Loucy (cell line): Measurements from ENCODE around the gene NDUFV1.
"Not testable (repeated sequence)": the region's sequence is repeated elsewhere in the genome, so short reads cannot be mapped to it uniquely, and the experiment has no call there.

Experiments used
- EZH2phosphoT487 ChIP-seq: fragments of 200-600 bp; IDR thresholded peaks from 2 replicates; pipeline ENCODE4 v1.6.1; 2018; ENCODE audit warnings: antibody characterized with exemption, mild to moderate bottlenecking, moderate library complexity, borderline replicate concordance
- TF ChIP-seq, protein P1 (sequence below): fragments of 200-600 bp; sonication (generic); conservative IDR thresholded peaks from 2 replicates; pipeline ENCODE4 v1.5.1; 2014; ENCODE audit warnings: mild to moderate bottlenecking, antibody characterized with exemption, low read length

DNA sequence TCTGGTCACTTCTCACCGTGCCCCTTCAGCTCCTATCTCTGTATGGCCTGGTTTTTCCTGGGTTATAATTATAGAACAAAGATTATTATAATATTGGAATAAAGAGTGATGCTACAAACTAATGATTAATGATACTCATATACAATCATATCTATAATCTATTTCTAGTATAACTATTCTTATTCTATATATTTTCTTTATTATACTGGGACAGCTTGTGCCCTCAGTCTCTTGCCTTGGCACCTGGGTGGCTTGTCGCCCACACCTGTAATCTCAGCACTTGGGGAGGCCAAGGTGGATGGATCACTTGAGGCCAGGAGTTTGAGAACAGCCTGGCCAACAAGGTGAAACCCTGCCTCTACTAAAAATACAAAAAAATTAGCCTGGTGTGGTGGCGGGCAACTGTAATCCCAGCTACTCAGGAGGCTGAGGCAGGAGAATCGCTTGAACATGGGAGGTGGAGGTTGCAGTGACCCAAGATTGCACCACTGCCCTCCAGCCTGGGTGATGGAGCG is 53.0 kb downstream of the NDUFV1 start:
- TF ChIP-seq, protein P1, sequence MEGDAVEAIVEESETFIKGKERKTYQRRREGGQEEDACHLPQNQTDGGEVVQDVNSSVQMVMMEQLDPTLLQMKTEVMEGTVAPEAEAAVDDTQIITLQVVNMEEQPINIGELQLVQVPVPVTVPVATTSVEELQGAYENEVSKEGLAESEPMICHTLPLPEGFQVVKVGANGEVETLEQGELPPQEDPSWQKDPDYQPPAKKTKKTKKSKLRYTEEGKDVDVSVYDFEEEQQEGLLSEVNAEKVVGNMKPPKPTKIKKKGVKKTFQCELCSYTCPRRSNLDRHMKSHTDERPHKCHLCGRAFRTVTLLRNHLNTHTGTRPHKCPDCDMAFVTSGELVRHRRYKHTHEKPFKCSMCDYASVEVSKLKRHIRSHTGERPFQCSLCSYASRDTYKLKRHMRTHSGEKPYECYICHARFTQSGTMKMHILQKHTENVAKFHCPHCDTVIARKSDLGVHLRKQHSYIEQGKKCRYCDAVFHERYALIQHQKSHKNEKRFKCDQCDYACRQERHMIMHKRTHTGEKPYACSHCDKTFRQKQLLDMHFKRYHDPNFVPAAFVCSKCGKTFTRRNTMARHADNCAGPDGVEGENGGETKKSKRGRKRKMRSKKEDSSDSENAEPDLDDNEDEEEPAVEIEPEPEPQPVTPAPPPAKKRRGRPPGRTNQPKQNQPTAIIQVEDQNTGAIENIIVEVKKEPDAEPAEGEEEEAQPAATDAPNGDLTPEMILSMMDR, result not testable (repeated sequence)
- TF ChIP-seq EZH2phosphoT487, result not testable (repeated sequence)
